Body of pancreas (tissue), 4 donors: ENCODE measurements around the gene DNHD1.

Source experiments
- POLR2A ChIP-seq, 3 donors: fragments of 450-650 bp; IDR thresholded peaks; one replicate each; pipeline ENCODE4 v1.6.1; 2016; ENCODE audit warnings: antibody characterized with exemption in 3 of 3, mild to moderate bottlenecking in 2 of 3
- TF ChIP-seq, protein P1 (sequence below), 7 experiments: fragments of 450-650 bp in 4 of 7; fragments of 200-600 bp in 3 of 7; sonication (generic) in 3 of 7; IDR thresholded peaks; one replicate each; pipeline ENCODE4 v1.5.1; 2016 to 2019; ENCODE audit warnings: antibody characterized with exemption in 7 of 7

GRCh38 chr11:6594142-6594768 lies 97.2 kb downstream of the DNHD1 start:
- TF ChIP-seq, protein P1, sequence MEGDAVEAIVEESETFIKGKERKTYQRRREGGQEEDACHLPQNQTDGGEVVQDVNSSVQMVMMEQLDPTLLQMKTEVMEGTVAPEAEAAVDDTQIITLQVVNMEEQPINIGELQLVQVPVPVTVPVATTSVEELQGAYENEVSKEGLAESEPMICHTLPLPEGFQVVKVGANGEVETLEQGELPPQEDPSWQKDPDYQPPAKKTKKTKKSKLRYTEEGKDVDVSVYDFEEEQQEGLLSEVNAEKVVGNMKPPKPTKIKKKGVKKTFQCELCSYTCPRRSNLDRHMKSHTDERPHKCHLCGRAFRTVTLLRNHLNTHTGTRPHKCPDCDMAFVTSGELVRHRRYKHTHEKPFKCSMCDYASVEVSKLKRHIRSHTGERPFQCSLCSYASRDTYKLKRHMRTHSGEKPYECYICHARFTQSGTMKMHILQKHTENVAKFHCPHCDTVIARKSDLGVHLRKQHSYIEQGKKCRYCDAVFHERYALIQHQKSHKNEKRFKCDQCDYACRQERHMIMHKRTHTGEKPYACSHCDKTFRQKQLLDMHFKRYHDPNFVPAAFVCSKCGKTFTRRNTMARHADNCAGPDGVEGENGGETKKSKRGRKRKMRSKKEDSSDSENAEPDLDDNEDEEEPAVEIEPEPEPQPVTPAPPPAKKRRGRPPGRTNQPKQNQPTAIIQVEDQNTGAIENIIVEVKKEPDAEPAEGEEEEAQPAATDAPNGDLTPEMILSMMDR (IDR thresholded peaks at IDR 0.05): no peak
- TF ChIP-seq POLR2A (IDR thresholded peaks at IDR 0.05): no peak
